ENCODE data around the gene CCDC182.

The CCDC182 gene

GRCh38 chr17:57756951-57757350 is 11.9 kb upstream of the CCDC182 start:
- peak; percentile 36 for DNase-seq

GRCh38 chr17:57755480-57756070 is 10.5 kb upstream of the CCDC182 start:
- no peak for DNase-seq

GRCh38 chr17:57752031-57752905 is 7.2 kb upstream of the CCDC182 start:
- no peak for DNase-seq

- no peak for DNase-seq
Measured at GRCh38 chr17:57751348-57751971, 6.4 kb upstream of the CCDC182 start.

GRCh38 chr17:57750895-57751294 is 5.8 kb upstream of the CCDC182 start:
- no peak for DNase-seq

GRCh38 chr17:57750109-57750871 is 5.2 kb upstream of the CCDC182 start:
- DNase-seq = no peak

GRCh38 chr17:57749701-57750100 is 4.6 kb upstream of the CCDC182 start:
- no peak for DNase-seq

GRCh38 chr17:57747221-57748017 is 2.3 kb upstream of the CCDC182 start:
- peak; percentile 85 for DNase-seq

- no peak for DNase-seq
Measured at GRCh38 chr17:57746221-57746620, 1.1 kb upstream of the CCDC182 start.

- no peak for DNase-seq
Measured at GRCh38 chr17:57744195-57745170, 616 bp downstream of the CCDC182 start.

GRCh38 chr17:57740235-57740528 is 4.9 kb downstream of the CCDC182 start:
- DNase-seq = no peak

GRCh38 chr17:57739402-57740234 is 5.5 kb downstream of the CCDC182 start:
- peak; percentile 59 for DNase-seq

- DNase-seq = no peak
Measured at GRCh38 chr17:57737450-57737849, 7.6 kb downstream of the CCDC182 start.

GRCh38 chr17:57735707-57736106 is 9.4 kb downstream of the CCDC182 start:
- no peak for DNase-seq

GRCh38 chr17:57735230-57735629 is 9.9 kb downstream of the CCDC182 start:
- DNase-seq = no peak

GRCh38 chr17:57733085-57733484 is 12.0 kb downstream of the CCDC182 start:
- DNase-seq = no peak

GRCh38 chr17:57732062-57732461 is 13.0 kb downstream of the CCDC182 start:
- DNase-seq = no peak

GRCh38 chr17:57730026-57730701 is 14.9 kb downstream of the CCDC182 start:
- no peak for DNase-seq

- peak; percentile 52 for DNase-seq
Measured at GRCh38 chr17:57727630-57728175, 17.4 kb downstream of the CCDC182 start.

Measured in eye (tissue), 1 donor.